ENCODE data around the gene DUSP11. TPM values are rescaled to one million over a fixed set of nuclear protein-coding genes. Genes with fewer than 3 reads are reported as not detected.

The DUSP11 gene
- total RNA-seq, 1 donor = 32.9 TPM

GRCh38 chr2:73827660-73828388, 47.9 kb upstream of the DUSP11 start:
- peak overlapping the region; percentile 96 for H3K4me2 ChIP-seq (ENCODE audit: insufficient read depth, low read length)
- peaks cover 18% of the 10 kb centered on the region for H3K79me2 ChIP-seq (ENCODE audit: insufficient read depth, low read length)
- H3K27me3 ChIP-seq (ENCODE audit: insufficient read depth, low read length) = no peaks in the 10 kb centered on the region
- H3K4me3 ChIP-seq (ENCODE audit: insufficient read depth, low read length) = peak overlapping the region; percentile 90
- H3K9me3 ChIP-seq (ENCODE audit: low read depth, low read length) = no peaks in the 10 kb centered on the region
- H4K20me1 ChIP-seq (ENCODE audit: insufficient read depth, low read length) = peaks cover 3% of the 10 kb centered on the region
- H2AFZ ChIP-seq (ENCODE audit: low read length) = peak overlapping the region; percentile 94
- no peak overlapping the region for H3K27ac ChIP-seq (ENCODE audit: low read depth, low read length)
- H3K4me1 ChIP-seq (ENCODE audit: insufficient read depth, low read length) = peaks cover 30% of the 10 kb centered on the region
- no peak for DNase-seq (ENCODE audit: insufficient read length, low spot score, missing footprints)
- peaks cover 13% of the 10 kb centered on the region for H3K36me3 ChIP-seq (ENCODE audit: insufficient read depth, low read length)
- TF ChIP-seq, protein P1, sequence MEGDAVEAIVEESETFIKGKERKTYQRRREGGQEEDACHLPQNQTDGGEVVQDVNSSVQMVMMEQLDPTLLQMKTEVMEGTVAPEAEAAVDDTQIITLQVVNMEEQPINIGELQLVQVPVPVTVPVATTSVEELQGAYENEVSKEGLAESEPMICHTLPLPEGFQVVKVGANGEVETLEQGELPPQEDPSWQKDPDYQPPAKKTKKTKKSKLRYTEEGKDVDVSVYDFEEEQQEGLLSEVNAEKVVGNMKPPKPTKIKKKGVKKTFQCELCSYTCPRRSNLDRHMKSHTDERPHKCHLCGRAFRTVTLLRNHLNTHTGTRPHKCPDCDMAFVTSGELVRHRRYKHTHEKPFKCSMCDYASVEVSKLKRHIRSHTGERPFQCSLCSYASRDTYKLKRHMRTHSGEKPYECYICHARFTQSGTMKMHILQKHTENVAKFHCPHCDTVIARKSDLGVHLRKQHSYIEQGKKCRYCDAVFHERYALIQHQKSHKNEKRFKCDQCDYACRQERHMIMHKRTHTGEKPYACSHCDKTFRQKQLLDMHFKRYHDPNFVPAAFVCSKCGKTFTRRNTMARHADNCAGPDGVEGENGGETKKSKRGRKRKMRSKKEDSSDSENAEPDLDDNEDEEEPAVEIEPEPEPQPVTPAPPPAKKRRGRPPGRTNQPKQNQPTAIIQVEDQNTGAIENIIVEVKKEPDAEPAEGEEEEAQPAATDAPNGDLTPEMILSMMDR (IDR thresholded peaks at IDR 0.05; ENCODE audit: extremely low read depth, low read depth, low read length) = no peak

DNA sequence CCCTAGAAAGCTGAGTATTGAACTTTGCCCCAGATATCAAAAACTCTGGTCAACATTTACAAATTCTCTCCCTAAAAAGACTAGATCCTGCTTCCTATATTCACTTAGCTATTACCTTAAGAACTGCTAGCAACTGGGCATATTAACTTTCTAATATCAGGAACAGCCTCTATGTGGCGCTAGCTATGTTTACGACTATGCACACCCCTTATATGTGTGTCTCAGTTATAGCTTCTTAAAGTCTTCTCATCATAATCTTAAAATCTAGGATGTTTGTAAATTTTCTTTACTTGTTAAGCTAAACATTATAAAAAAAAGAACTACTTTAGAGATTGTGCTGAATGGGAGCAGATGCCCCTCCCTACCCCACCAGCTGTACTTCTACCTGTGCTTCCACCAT, 47.1 kb upstream of the DUSP11 start:
- no peak for DNase-seq (ENCODE audit: insufficient read length, low spot score, missing footprints)
- Histone ChIP-seq H2AFZ (ENCODE audit: low read length) (no peak overlapping the region), H3K4me2 (ENCODE audit: insufficient read depth, low read length) (no peak overlapping the region), H4K20me1 (ENCODE audit: insufficient read depth, low read length) (no peaks in the 10 kb centered on the region), H3K36me3 (ENCODE audit: insufficient read depth, low read length) (peaks cover 6% of the 10 kb centered on the region), H3K9me3 (ENCODE audit: low read depth, low read length) (no peaks in the 10 kb centered on the region), H3K4me1 (ENCODE audit: insufficient read depth, low read length) (peaks cover 30% of the 10 kb centered on the region), H3K27ac (ENCODE audit: low read depth, low read length) (no peak overlapping the region), H3K79me2 (ENCODE audit: insufficient read depth, low read length) (peaks cover 14% of the 10 kb centered on the region), H3K4me3 (ENCODE audit: insufficient read depth, low read length) (no peak overlapping the region), H3K27me3 (ENCODE audit: insufficient read depth, low read length) (no peaks in the 10 kb centered on the region)
- TF ChIP-seq, protein P1 (IDR thresholded peaks at IDR 0.05; ENCODE audit: extremely low read depth, low read depth, low read length) = peak; percentile 51

- Histone ChIP-seq H3K27ac (ENCODE audit: low read depth, low read length) (no peak overlapping the region), H4K20me1 (ENCODE audit: insufficient read depth, low read length) (no peaks in the 10 kb centered on the region), H3K4me1 (ENCODE audit: insufficient read depth, low read length) (peaks cover 17% of the 10 kb centered on the region), H3K4me2 (ENCODE audit: insufficient read depth, low read length) (no peak overlapping the region), H3K9me3 (ENCODE audit: low read depth, low read length) (no peaks in the 10 kb centered on the region), H3K36me3 (ENCODE audit: insufficient read depth, low read length) (no peaks in the 10 kb centered on the region), H3K4me3 (ENCODE audit: insufficient read depth, low read length) (no peak overlapping the region), H3K79me2 (ENCODE audit: insufficient read depth, low read length) (peaks cover 8% of the 10 kb centered on the region), H3K27me3 (ENCODE audit: insufficient read depth, low read length) (peaks cover 11% of the 10 kb centered on the region), H2AFZ (ENCODE audit: low read length) (no peak overlapping the region)
- DNase-seq (ENCODE audit: insufficient read length, low spot score, missing footprints) = no peak
- TF ChIP-seq, protein P1 (IDR thresholded peaks at IDR 0.05; ENCODE audit: extremely low read depth, low read depth, low read length) = no peak
Measured at GRCh38 chr2:73825408-73825807, 45.5 kb upstream of the DUSP11 start.

- Histone ChIP-seq H3K4me3 (ENCODE audit: insufficient read depth, low read length) (no peak overlapping the region), H3K27ac (ENCODE audit: low read depth, low read length) (no peak overlapping the region), H3K4me1 (ENCODE audit: insufficient read depth, low read length) (peaks cover 6% of the 10 kb centered on the region), H4K20me1 (ENCODE audit: insufficient read depth, low read length) (no peaks in the 10 kb centered on the region), H3K79me2 (ENCODE audit: insufficient read depth, low read length) (no peaks in the 10 kb centered on the region), H3K4me2 (ENCODE audit: insufficient read depth, low read length) (no peak overlapping the region), H2AFZ (ENCODE audit: low read length) (no peak overlapping the region), H3K27me3 (ENCODE audit: insufficient read depth, low read length) (peaks cover 17% of the 10 kb centered on the region), H3K36me3 (ENCODE audit: insufficient read depth, low read length) (no peaks in the 10 kb centered on the region), H3K9me3 (ENCODE audit: low read depth, low read length) (no peaks in the 10 kb centered on the region)
- TF ChIP-seq, protein P1 (IDR thresholded peaks at IDR 0.05; ENCODE audit: extremely low read depth, low read depth, low read length) = peak; percentile 87
- no peak for DNase-seq (ENCODE audit: insufficient read length, low spot score, missing footprints)
Measured at GRCh38 chr2:73823916-73824523, 44.1 kb upstream of the DUSP11 start.

Data from osteoblast (primary cell).